Smooth muscle cell (in vitro differentiated cells): ENCODE results near the gene LRRC4B. TPM values are rescaled to one million over a fixed set of nuclear protein-coding genes. Genes with fewer than 3 reads are reported as not detected.

Source experiments
- DNase-seq: peaks from one replicate; lab custom pipeline; 2025; ENCODE audit not compliant: unreplicated experiment; lab: John Stamatoyannopoulos, UW
- H2AFZ ChIP-seq: fragments of 200-600 bp; sonication (generic); 2 replicates; pipeline ENCODE4 v1.6.0; 2016; ENCODE audit warnings: antibody characterized with exemption, low read depth, mild to moderate bottlenecking
- H3F3A ChIP-seq: fragments of 200-600 bp; sonication (generic); 2 replicates; pipeline ENCODE4 v1.6.0; 2017; ENCODE audit warnings: antibody characterized with exemption, low read depth
- H3K27ac ChIP-seq: fragments of 200-600 bp; sonication (generic); 2 replicates; pipeline ENCODE4 v1.5.1; 2016; ENCODE audit warnings: low read depth, mild to moderate bottlenecking
- H3K27me3 ChIP-seq: fragments of 200-600 bp; sonication (generic); 2 replicates; pipeline ENCODE4 v1.6.1; 2016; ENCODE audit warnings: low read depth, mild to moderate bottlenecking
- H3K36me3 ChIP-seq: fragments of 200-600 bp; sonication (generic); 2 replicates; pipeline ENCODE4 v1.5.1; 2016; ENCODE audit warnings: low read depth
- H3K4me1 ChIP-seq: fragments of 200-600 bp; sonication (generic); 2 replicates; pipeline ENCODE4 v1.5.1; 2016; ENCODE audit warnings: low read depth
- H3K4me2 ChIP-seq: fragments of 200-600 bp; sonication (generic); 2 replicates; pipeline ENCODE4 v1.6.0; 2016; ENCODE audit warnings: mild to moderate bottlenecking
- H3K4me3 ChIP-seq: fragments of 200-600 bp; sonication (generic); 2 replicates; pipeline ENCODE4 v1.5.1; 2016; ENCODE audit warnings: mild to moderate bottlenecking
- H3K79me2 ChIP-seq: fragments of 200-600 bp; sonication (generic); 2 replicates; pipeline ENCODE4 v1.6.0; 2016; ENCODE audit warnings: low read depth, mild to moderate bottlenecking
- H3K9ac ChIP-seq: fragments of 200-600 bp; sonication (generic); 2 replicates; pipeline ENCODE4 v1.6.0; 2016; ENCODE audit warnings: low read depth
- H3K9me3 ChIP-seq: fragments of 200-600 bp; sonication (generic); replicated peaks from 2 replicates; pipeline ENCODE4 v1.5.1; 2016; ENCODE audit warnings: low read depth
- H4K20me1 ChIP-seq: fragments of 200-600 bp; sonication (generic); 2 replicates; pipeline ENCODE4 v1.6.0; 2016; ENCODE audit warnings: low read depth
- WGBS: methylation state at CpG from one replicate; pipeline ENCODE4 v1.1.7; 2016; ENCODE audit warnings: low lambda C conversion rate; 5-methylcytosine and 5-hydroxymethylcytosine counted together
- polyA plus RNA-seq: library from polyadenylated mRNA; unstranded; fragments of >200 nt; fragmentation: Nextera tagmentation; extraction: Ambion mirVana; gene quantifications from 2 replicates; pipeline ENCODE4 v1.2.1, GENCODE V29; 2016
- total RNA-seq: library from RNA; depleted of rRNA; stranded (reverse); fragments of >200 nt; gene quantifications from 2 replicates; pipeline ENCODE4 v1.2.3, GENCODE V29; 2014
- TF ChIP-seq, protein P1 (sequence below): fragments of 200-600 bp; sonication (generic); IDR thresholded peaks from 2 replicates; pipeline ENCODE4 v1.5.1; 2017; ENCODE audit warnings: borderline replicate concordance, mild to moderate bottlenecking, antibody characterized with exemption; ENCODE audit not compliant: insufficient read depth, poor library complexity, severe bottlenecking

The LRRC4B gene
- total and polyA plus RNA-seq, 2 experiments from 2014 or later, result 1.7 to 8.6 TPM

DNA sequence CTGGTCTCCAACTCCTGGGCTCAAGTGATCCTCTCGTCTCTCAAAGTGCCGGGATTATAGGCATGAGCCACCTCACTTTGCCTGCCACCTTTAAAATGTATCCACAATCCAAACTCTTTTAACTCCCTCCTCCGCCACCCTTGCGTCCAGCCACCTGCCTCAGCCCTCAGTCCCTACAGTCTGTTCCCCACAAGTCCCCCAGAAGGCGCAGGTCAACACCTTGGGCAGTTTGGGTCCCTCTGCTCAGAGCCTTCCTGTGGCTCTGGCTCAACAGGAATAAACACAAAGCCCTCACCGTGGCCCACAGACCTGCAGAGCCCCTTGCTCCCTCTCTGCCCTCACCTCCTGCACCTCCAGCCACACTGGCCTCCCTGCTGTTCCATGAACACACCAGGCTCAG is 99.4 kb downstream of the LRRC4B start:
- H3K27ac ChIP-seq, result no peak overlapping the region
- H3K79me2 ChIP-seq, result no peaks in the 10 kb centered on the region
- TF ChIP-seq, protein P1, sequence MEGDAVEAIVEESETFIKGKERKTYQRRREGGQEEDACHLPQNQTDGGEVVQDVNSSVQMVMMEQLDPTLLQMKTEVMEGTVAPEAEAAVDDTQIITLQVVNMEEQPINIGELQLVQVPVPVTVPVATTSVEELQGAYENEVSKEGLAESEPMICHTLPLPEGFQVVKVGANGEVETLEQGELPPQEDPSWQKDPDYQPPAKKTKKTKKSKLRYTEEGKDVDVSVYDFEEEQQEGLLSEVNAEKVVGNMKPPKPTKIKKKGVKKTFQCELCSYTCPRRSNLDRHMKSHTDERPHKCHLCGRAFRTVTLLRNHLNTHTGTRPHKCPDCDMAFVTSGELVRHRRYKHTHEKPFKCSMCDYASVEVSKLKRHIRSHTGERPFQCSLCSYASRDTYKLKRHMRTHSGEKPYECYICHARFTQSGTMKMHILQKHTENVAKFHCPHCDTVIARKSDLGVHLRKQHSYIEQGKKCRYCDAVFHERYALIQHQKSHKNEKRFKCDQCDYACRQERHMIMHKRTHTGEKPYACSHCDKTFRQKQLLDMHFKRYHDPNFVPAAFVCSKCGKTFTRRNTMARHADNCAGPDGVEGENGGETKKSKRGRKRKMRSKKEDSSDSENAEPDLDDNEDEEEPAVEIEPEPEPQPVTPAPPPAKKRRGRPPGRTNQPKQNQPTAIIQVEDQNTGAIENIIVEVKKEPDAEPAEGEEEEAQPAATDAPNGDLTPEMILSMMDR, result no peak
- no peaks in the 10 kb centered on the region for H3K36me3 ChIP-seq
- 88% methylated on average over 6 of the region's 6 CpGs for WGBS
- H3K27me3 ChIP-seq, result no peaks in the 10 kb centered on the region
- H3K4me3 ChIP-seq, result no peak overlapping the region
- H3F3A ChIP-seq, result no peaks in the 10 kb centered on the region
- no peaks in the 10 kb centered on the region for H3K9me3 ChIP-seq
- no peak overlapping the region for H3K4me2 ChIP-seq
- no peak overlapping the region for H3K9ac ChIP-seq
- no peaks in the 10 kb centered on the region for H3K4me1 ChIP-seq
- no peak for DNase-seq
- no peaks in the 10 kb centered on the region for H4K20me1 ChIP-seq
- H2AFZ ChIP-seq, result no peak overlapping the region

DNA sequence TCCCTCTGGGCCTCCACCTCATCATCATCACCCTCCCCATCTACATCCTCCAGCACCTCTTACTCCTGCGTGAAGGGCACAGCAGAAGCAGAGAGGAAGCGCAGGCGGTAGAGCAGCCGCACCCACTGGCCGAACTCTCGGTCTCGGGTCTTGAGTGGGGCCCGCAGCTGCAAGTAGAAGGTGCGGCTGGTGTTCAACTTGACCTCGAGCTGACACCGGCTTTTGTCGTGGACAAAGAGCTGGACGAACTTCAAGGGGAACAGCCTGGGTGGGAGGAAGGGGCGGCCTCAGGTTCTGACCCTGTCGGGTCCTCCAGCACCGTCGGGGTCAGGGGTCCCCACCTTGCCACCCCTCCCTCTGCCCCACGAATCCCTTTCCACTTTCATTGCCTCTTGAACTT is 100.7 kb downstream of the LRRC4B start:
- no peak overlapping the region for H3K9ac ChIP-seq
- H3K4me3 ChIP-seq, result no peak overlapping the region
- no peaks in the 10 kb centered on the region for H3K4me1 ChIP-seq
- no peak overlapping the region for H3K27ac ChIP-seq
- H3K79me2 ChIP-seq, result no peaks in the 10 kb centered on the region
- TF ChIP-seq, protein P1, result no peak
- H3K36me3 ChIP-seq, result no peaks in the 10 kb centered on the region
- no peaks in the 10 kb centered on the region for H3F3A ChIP-seq
- H3K27me3 ChIP-seq, result no peaks in the 10 kb centered on the region
- no peaks in the 10 kb centered on the region for H4K20me1 ChIP-seq
- no peak overlapping the region for H3K4me2 ChIP-seq
- no peak overlapping the region for H2AFZ ChIP-seq
- 94% methylated on average over 17 of the region's 18 CpGs for WGBS
- H3K9me3 ChIP-seq, result no peaks in the 10 kb centered on the region
- DNase-seq, result no peak

Other genes starting within 250 kb of the LRRC4B start
- gene KCNC3, start 239.1 kb downstream of the LRRC4B start, total RNA-seq, result 0.54 and 1.4 TPM in 2 replicates
- gene KCNC3, start 239.1 kb downstream of the LRRC4B start, polyA plus RNA-seq, result 0.46 and 1.3 TPM in 2 replicates
- 0.27 and 0.72 TPM in 2 replicates for gene NAPSA, start 202.8 kb downstream of the LRRC4B start, total RNA-seq
- 0.65 and 2.1 TPM in 2 replicates for gene NAPSA, start 202.8 kb downstream of the LRRC4B start, polyA plus RNA-seq
- gene NR1H2, start 192.0 kb downstream of the LRRC4B start, total RNA-seq, result 39.5 and 48.3 TPM in 2 replicates
- gene NR1H2, start 192.0 kb downstream of the LRRC4B start, polyA plus RNA-seq, result 69.7 and 85.7 TPM in 2 replicates
- 14.9 and 16.0 TPM in 2 replicates for gene POLD1, start 184.1 kb downstream of the LRRC4B start, total RNA-seq
- 37.6 and 41.6 TPM in 2 replicates for gene POLD1, start 184.1 kb downstream of the LRRC4B start, polyA plus RNA-seq
- gene SPIB, start 149.5 kb downstream of the LRRC4B start, total RNA-seq, result not detected in 2 replicates
- 0.17 TPM in 1 of 2 replicates, not detected in the other for gene SPIB, start 149.5 kb downstream of the LRRC4B start, polyA plus RNA-seq
- 0.18 TPM in 1 of 2 replicates, not detected in the other for gene MYBPC2, start 135.5 kb downstream of the LRRC4B start, total RNA-seq
- not detected in 2 replicates for gene MYBPC2, start 135.5 kb downstream of the LRRC4B start, polyA plus RNA-seq
- 49.0 and 51.7 TPM in 2 replicates for gene EMC10, start 91.9 kb downstream of the LRRC4B start, total RNA-seq
- 18.0 and 22.0 TPM in 2 replicates for gene EMC10, start 91.9 kb downstream of the LRRC4B start, polyA plus RNA-seq
- 1.7 and 4.1 TPM in 2 replicates for gene GARIN5A, start 91.6 kb downstream of the LRRC4B start, total RNA-seq
- 2.1 and 3.7 TPM in 2 replicates for gene GARIN5A, start 91.6 kb downstream of the LRRC4B start, polyA plus RNA-seq
- 17.1 and 32.0 TPM in 2 replicates for gene JOSD2, start 57.2 kb downstream of the LRRC4B start, total RNA-seq
- 77.6 and 85.1 TPM in 2 replicates for gene JOSD2, start 57.2 kb downstream of the LRRC4B start, polyA plus RNA-seq
- gene ASPDH, start 54.5 kb downstream of the LRRC4B start, total RNA-seq, result not detected in 2 replicates
- gene ASPDH, start 54.5 kb downstream of the LRRC4B start, polyA plus RNA-seq, result 0.89 TPM in 1 of 2 replicates, not detected in the other
- gene SYT3, start 71.4 kb upstream of the LRRC4B start, total RNA-seq, result 0.13 and 0.63 TPM in 2 replicates
- gene SYT3, start 71.4 kb upstream of the LRRC4B start, polyA plus RNA-seq, result 0.54 and 1.8 TPM in 2 replicates
- 1.6 and 1.7 TPM in 2 replicates for gene C19orf81, start 81.0 kb upstream of the LRRC4B start, total RNA-seq
- 12.8 and 13.5 TPM in 2 replicates for gene C19orf81, start 81.0 kb upstream of the LRRC4B start, polyA plus RNA-seq
- 2.1 and 4.1 TPM in 2 replicates for gene SHANK1, start 151.4 kb upstream of the LRRC4B start, total RNA-seq
- gene SHANK1, start 151.4 kb upstream of the LRRC4B start, polyA plus RNA-seq, result 1.0 and 1.8 TPM in 2 replicates
- gene CLEC11A, start 154.9 kb upstream of the LRRC4B start, total RNA-seq, result 48.3 and 53.4 TPM in 2 replicates
- gene CLEC11A, start 154.9 kb upstream of the LRRC4B start, polyA plus RNA-seq, result 138 and 155 TPM in 2 replicates
- not detected in 2 replicates for gene GPR32, start 202.0 kb upstream of the LRRC4B start, total RNA-seq
- gene GPR32, start 202.0 kb upstream of the LRRC4B start, polyA plus RNA-seq, result not detected in 2 replicates
- not detected in 2 replicates for gene ACP4, start 222.0 kb upstream of the LRRC4B start, total RNA-seq
- gene ACP4, start 222.0 kb upstream of the LRRC4B start, polyA plus RNA-seq, result 0.26 TPM in 2 replicates